K562 (cell line): Measurements from ENCODE around the gene ABCC6. TPM values are rescaled to one million over a fixed set of nuclear protein-coding genes. Genes with fewer than 3 reads are reported as not detected.

ENCODE experiments used
- ATAC-seq: fragments of 200-7000 bp; cut with Tn5 transposase; 3 replicates; pipeline ENCODE4 v1.9.1; 2020; ENCODE audit warnings: moderate library complexity
- BruUV-seq: library from RNA; stranded (reverse); fragments of 400-500 nt; replicated peaks from 2 replicates; lab custom pipeline; 2021; lab: Mats Ljungman, UMichigan
- CTCF ChIA-PET: fragments of 300-600 bp; formaldehyde crosslinking; extraction: SDS; loops from one replicate; lab custom pipeline; 2021; ENCODE audit warnings: low intra/inter-chr PET ratio; lab: Yijun Ruan, JAX
- POLR2A ChIA-PET: fragments of 300-600, 350-650 bp; sonication (Branson Sonifier 250); formaldehyde crosslinking; extraction: SDS; loops from one replicate; lab custom pipeline; 2021; ENCODE audit warnings: antibody characterized with exemption, inconsistent platforms; lab: Yijun Ruan, JAX
- DNase-seq, 4 experiments: peaks; one replicate each; pipeline versions ENCODE4 v3.0.0 to v3.0.0-alpha.2; 2011 to 2018; ENCODE audit warnings: low spot score in 3 of 4, mixed read lengths in 3 of 4; ENCODE audit errors: extremely low read depth in 1 of 4
- FAIRE-seq: peaks from 2 replicates; lab custom pipeline; 2011; peaks lifted over from hg19 to GRCh38; lab: Jason Lieb, UNC
- H2AFZ ChIP-seq: 2 replicates; pipeline ENCODE4 v1.6.0; 2011; ENCODE audit warnings: low read depth, low read length, control low read depth, inconsistent platforms
- H3K27ac ChIP-seq: fragments of 200-600 bp; 3 replicates; pipeline ENCODE4 v1.8.0; 2011; ENCODE audit warnings: low read depth, mild to moderate bottlenecking, control low read depth, inconsistent platforms, low read length, moderate library complexity, mixed read lengths; ENCODE audit errors: extremely low read depth
- H3K27me3 ChIP-seq, 2 experiments: fragments of 300-600 bp in 1 of 2; 2 replicates in 1 of 2; 3 replicates in 1 of 2; pipeline versions ENCODE4 v1.6.0 to v1.8.0; 2011; ENCODE audit warnings: inconsistent platforms in 2 of 2, low read length in 2 of 2, mild to moderate bottlenecking in 1 of 2, mixed read lengths in 1 of 2, moderate library complexity in 1 of 2; ENCODE audit not compliant: control insufficient read depth in 2 of 2, insufficient read depth in 2 of 2
- H3K36me3 ChIP-seq: fragments of 300-600 bp; 3 replicates; pipeline ENCODE4 v1.8.0; 2011; ENCODE audit warnings: mild to moderate bottlenecking, low read length, inconsistent platforms; ENCODE audit not compliant: control insufficient read depth, insufficient read depth
- H3K4me1 ChIP-seq, 2 experiments: fragments of 200-600 bp in 1 of 2; replicated peaks in 1 of 2; 2 replicates in 1 of 2; 3 replicates in 1 of 2; pipeline versions ENCODE4 v1.5.1 to v1.8.0; 2011; ENCODE audit warnings: inconsistent platforms in 2 of 2, low read length in 2 of 2, mild to moderate bottlenecking in 1 of 2, mixed read lengths in 1 of 2, moderate library complexity in 1 of 2; ENCODE audit not compliant: control insufficient read depth in 2 of 2, insufficient read depth in 2 of 2
- H3K4me2 ChIP-seq: 2 replicates; pipeline ENCODE4 v1.6.1; 2011; ENCODE audit warnings: low read length, control low read depth, inconsistent platforms, mixed read lengths; ENCODE audit not compliant: insufficient read depth
- H3K4me3 ChIP-seq: fragments of 200-600 bp; sonication (generic), shearing (Covaris generic); 2 replicates; pipeline ENCODE4 v1.5.1; 2016; ENCODE audit warnings: control low read depth, inconsistent platforms
- H3K79me2 ChIP-seq: fragments of 200-600 bp; 3 replicates; pipeline ENCODE4 v1.8.0; 2011; ENCODE audit warnings: low read length, inconsistent platforms; ENCODE audit not compliant: control insufficient read depth, insufficient read depth
- H3K9ac ChIP-seq, 2 experiments: 2 replicates each; pipeline versions ENCODE4 v1.6.0 to v1.6.1; 2011; ENCODE audit warnings: low read depth in 2 of 2, low read length in 2 of 2, control low read depth in 1 of 2, inconsistent platforms in 1 of 2, mild to moderate bottlenecking in 1 of 2, mixed read lengths in 1 of 2; ENCODE audit not compliant: insufficient read depth in 1 of 2
- H3K9me1 ChIP-seq: one replicate; pipeline ENCODE4 v1.6.0; 2011; ENCODE audit warnings: inconsistent platforms, mild to moderate bottlenecking, low read length, moderate library complexity; ENCODE audit not compliant: control insufficient read depth, insufficient read depth
- H3K9me3 ChIP-seq: replicated peaks from 2 replicates; pipeline ENCODE4 v1.5.1; 2011; ENCODE audit warnings: low read depth, low read length, inconsistent platforms; ENCODE audit not compliant: control insufficient read depth, insufficient read depth
- H4K20me1 ChIP-seq: replicated peaks from 2 replicates; pipeline ENCODE4 v1.6.1; 2011; ENCODE audit warnings: low read length, inconsistent platforms, mixed read lengths; ENCODE audit not compliant: control insufficient read depth, insufficient read depth
- BCOR ChIP-seq: fragments of 450-650 bp; IDR thresholded peaks from 2 replicates; pipeline ENCODE4 v1.6.1; 2016
- CHD2 ChIP-seq: IDR thresholded peaks from 2 replicates; pipeline ENCODE4 v1.6.1; 2011; ENCODE audit warnings: low read depth, low read length
- CREB3 ChIP-seq: fragments of 450-650 bp; conservative IDR thresholded peaks from 2 replicates; pipeline ENCODE4 v1.6.1; 2016; ENCODE audit warnings: missing genetic modification characterization, low read depth, mild to moderate bottlenecking, missing compliant biosample characterization, moderate library complexity
- E2F8 ChIP-seq: fragments of 450-650 bp; IDR thresholded peaks from 2 replicates; pipeline ENCODE4 v1.7.1; 2018; ENCODE audit warnings: mild to moderate bottlenecking, low read depth; ENCODE audit not compliant: partially characterized antibody
- ETV6 ChIP-seq, 3 experiments: fragments of 150-350 bp in 1 of 3; sonication (generic) in 1 of 3; formaldehyde crosslinking in 1 of 3; IDR thresholded peaks; 2 replicates each; pipeline versions ENCODE4 v1.6.1 to v1.8.0; 2014 to 2022; ENCODE audit warnings: borderline replicate concordance in 2 of 3, low read depth in 2 of 3, antibody characterized with exemption in 1 of 3, low read length in 1 of 3, mild to moderate bottlenecking in 1 of 3, missing genetic modification reagents in 1 of 3
- GTF2A2 ChIP-seq: IDR thresholded peaks from 2 replicates; pipeline ENCODE4 v1.6.1; 2016; ENCODE audit warnings: mild to moderate bottlenecking, missing genetic modification characterization, missing compliant biosample characterization
- NR4A1 ChIP-seq, 2 experiments: fragments of 250-450 bp in 1 of 2; fragments of 450-650 bp in 1 of 2; sonication (Bioruptor Pico) in 1 of 2; IDR thresholded peaks; 2 replicates each; pipeline versions ENCODE4 v1.4.0 to v1.6.1; 2016 to 2020; ENCODE audit warnings: mild to moderate bottlenecking in 2 of 2, missing compliant biosample characterization in 1 of 2, missing genetic modification characterization in 1 of 2, moderate library complexity in 1 of 2
- PHF20 ChIP-seq: fragments of 450-650 bp; IDR thresholded peaks from 2 replicates; pipeline ENCODE4 v1.6.1; 2018; ENCODE audit not compliant: partially characterized antibody
- PYGO2 ChIP-seq: fragments of 450-650 bp; IDR thresholded peaks from 2 replicates; pipeline ENCODE4 v1.6.1; 2016; ENCODE audit warnings: mild to moderate bottlenecking, missing genetic modification characterization, moderate library complexity, missing compliant biosample characterization
- RNF2 ChIP-seq: sonication (generic); IDR thresholded peaks from 2 replicates; pipeline ENCODE4 v1.6.1; 2016
- SMAD2 ChIP-seq: fragments of 150-350 bp; IDR thresholded peaks from 2 replicates; pipeline ENCODE4 v1.6.1; 2014; ENCODE audit warnings: low read depth, mild to moderate bottlenecking, low read length
- ZBTB26 ChIP-seq: fragments of 450-650 bp; formaldehyde crosslinking; IDR thresholded peaks from 2 replicates; pipeline ENCODE4 v1.4.0; 2022; ENCODE audit warnings: missing genetic modification characterization
- ZNF121 ChIP-seq: sonication (generic); formaldehyde crosslinking; conservative IDR thresholded peaks from 2 replicates; pipeline ENCODE4 v1.8.0; 2022; ENCODE audit warnings: missing genetic modification reagents
- ZNF140 ChIP-seq: fragments of 250-450 bp; sonication (Bioruptor Pico); IDR thresholded peaks from 2 replicates; pipeline ENCODE4 v1.8.0; 2021; ENCODE audit warnings: moderate library complexity, mild to moderate bottlenecking, inconsistent platforms
- ZNF253 ChIP-seq: fragments of 250-450 bp; sonication (Bioruptor Pico); conservative IDR thresholded peaks from 2 replicates; pipeline ENCODE4 v1.6.1; 2021; ENCODE audit warnings: mild to moderate bottlenecking
- ZNF311 ChIP-seq: fragments of 250-450 bp; sonication (Bioruptor Pico); IDR thresholded peaks from 2 replicates; pipeline ENCODE4 v1.4.0; 2020; ENCODE audit warnings: mild to moderate bottlenecking, moderate library complexity
- ZNF583 ChIP-seq: fragments of 250-450 bp; sonication (Bioruptor Pico); IDR thresholded peaks from 2 replicates; pipeline ENCODE4 v1.4.0; 2020
- WGBS: fragments of 100-300 bp; shearing (Covaris generic); methylation state at CpG from one replicate; pipeline ENCODE4 v1.1.6; 2016; ENCODE audit warnings: low coverage, mixed read lengths; ENCODE audit not compliant: insufficient coverage; ENCODE audit errors: missing lambda C conversion rate; 5-methylcytosine and 5-hydroxymethylcytosine counted together
- in situ Hi-C: fragments of 300-500 bp; cut with MboI; formaldehyde crosslinking; loops from 4 replicates; pipeline ENCODE4 v1.15.0; 2018; ENCODE audit warnings: inconsistent platforms, mixed read lengths
- intact Hi-C: fragments of 100-400 bp; cut with micrococcal nuclease; formaldehyde crosslinking; loops from 2 replicates; pipeline ENCODE4 v1.14.2; 2022
- polyA plus RNA-seq, 8 experiments: library from polyadenylated mRNA; depleted of rRNA in 4 of 8; stranded (reverse) in 5 of 8; unstranded in 3 of 8; fragments of >200 nt; fragmentation: Nextera tagmentation in 2 of 8; fragmentation: Illumina TruSeq in 1 of 8; extraction: Ambion mirVana in 2 of 8; extraction: Trizol in 1 of 8; gene quantifications; 2 replicates each; pipeline versions ENCODE4 v1.2.1 to v1.2.3, GENCODE V29; 2011 to 2014; ENCODE audit warnings: inconsistent platforms in 1 of 8, missing spikeins in 1 of 8
- total RNA-seq, 7 experiments: library from RNA; depleted of rRNA in 6 of 7; stranded (reverse); fragments of >200 nt in 6 of 7; fragmentation: Illumina TruSeq in 2 of 7; extraction: Trizol in 2 of 7; gene quantifications; 2 replicates each; pipeline versions ENCODE4 v1.2.1 to v1.2.3, GENCODE V29; 2011 to 2021; ENCODE audit warnings: low replicate concordance in 1 of 7

Gene ABCC6
- total and polyA plus RNA-seq, 9 of the 15 experiments (the other 6 are each of a cell fraction or from before 2014, with no cell fraction given) = 0.03 to 0.46 (median 0.07) TPM; not detected in 4

- CTCF ChIA-PET = no interaction called here
- no peak overlapping the region for H3K27ac ChIP-seq
- ATAC-seq (no peak), FAIRE-seq (no peak), DNase-seq (no peak)
- intact Hi-C loops = no loop called here
- no peaks in the 10 kb centered on the region for H3K79me2 ChIP-seq
- H3K4me2 ChIP-seq = no peak overlapping the region
- BruUV-seq = no TSS peak
- H2AFZ ChIP-seq = no peak overlapping the region
- H3K9me1 ChIP-seq = no peaks in the 10 kb centered on the region
- in situ Hi-C loops = no loop called here
- 97% methylated on average over 9 of the region's 9 CpGs for WGBS
- H3K4me1 ChIP-seq = no peaks in the 10 kb centered on the region
- POLR2A ChIA-PET = no interaction called here
- no peak overlapping the region for H3K4me3 ChIP-seq
- TF ChIP-seq ZNF140 (no peak), RNF2 (no peak), ZNF311 (CRISPR knock-in tag) (no peak), PHF20 (no peak), CHD2 (no peak), PYGO2 (tag) (no peak), ZNF253 (CRISPR knock-in tag) (no peak), E2F8 (no peak), ZNF121 (CRISPR knock-in tag) (no peak), CREB3 (tag) (no peak), NR4A1 (CRISPR knock-in tag; IDR thresholded peaks at IDR 0.05) (no peak), NR4A1 (tag; IDR thresholded peaks at IDR 0.05) (no peak), ZBTB26 (no peak), GTF2A2 (tag) (no peak), BCOR (no peak), ZNF583 (no peak), ETV6 (IDR thresholded peaks at IDR 0.05; ENCODE audit: borderline replicate concordance in 1 of 2, low read depth in 2 of 2, low read length in 1 of 2) (no peak), ETV6 (CRISPR knock-in tag; IDR thresholded peaks at IDR 0.05; ENCODE audit: borderline replicate concordance) (no peak), SMAD2 (no peak)
- no peaks in the 10 kb centered on the region for H4K20me1 ChIP-seq
- H3K27me3 ChIP-seq = no peaks in the 10 kb centered on the region
- H3K36me3 ChIP-seq = peaks cover 78% of the 10 kb centered on the region
- no peak overlapping the region for H3K9ac ChIP-seq
- H3K9me3 ChIP-seq = no peaks in the 10 kb centered on the region; the same call in 1 of the 2 replicates
Observed at GRCh38 chr16:16110111-16110490, 113.2 kb downstream of the ABCC6 start.
